Activated T-cell treated with anti-CD3 and anti-CD28 coated beads for 24 hours (primary cell): Measurements from ENCODE around the gene DCP1B.

Source experiments
- DNase-seq: peaks from one replicate; pipeline ENCODE4 v3.0.0-alpha.2; 2020; ENCODE audit warnings: low read depth

The DCP1B gene

GRCh38 chr12:2017546-2018337 is 13.5 kb upstream of the DCP1B start:
- DNase-seq = no peak

DNA sequence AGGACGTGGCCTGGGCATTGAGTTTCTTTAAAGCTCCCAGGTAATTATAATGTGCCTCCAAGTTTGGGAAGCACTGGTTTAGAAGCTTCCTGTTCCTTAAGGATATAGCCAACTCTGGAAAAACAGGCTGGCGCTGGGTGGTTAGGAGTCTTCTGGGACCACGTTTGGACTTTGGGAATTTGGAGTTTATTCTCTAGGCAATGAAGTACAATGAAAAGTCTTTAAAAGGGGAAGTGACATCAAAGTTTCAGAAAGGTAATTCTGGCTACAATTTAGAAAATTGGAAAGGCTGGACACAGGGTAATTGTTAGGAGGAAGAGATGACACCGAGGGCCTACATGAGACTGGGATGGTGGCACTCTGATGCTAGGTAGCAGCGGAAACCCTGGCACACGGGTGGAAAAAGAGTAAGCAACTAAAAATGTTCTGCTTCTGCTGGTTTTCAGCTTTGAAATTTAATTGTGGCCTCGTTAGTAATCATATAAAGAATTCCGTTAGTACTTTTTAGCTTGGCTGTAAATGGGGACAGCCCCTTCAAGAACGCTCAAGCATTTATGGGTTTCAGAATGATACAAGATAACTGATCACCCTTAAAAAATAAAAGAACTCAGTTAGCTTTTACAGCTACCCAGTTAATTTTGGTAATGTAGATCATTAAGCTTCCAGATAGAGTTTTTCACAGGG is 12.7 kb upstream of the DCP1B start:
- DNase-seq = no peak

GRCh38 chr12:2014231-2014630 is 10.0 kb upstream of the DCP1B start:
- DNase-seq = no peak

DNA sequence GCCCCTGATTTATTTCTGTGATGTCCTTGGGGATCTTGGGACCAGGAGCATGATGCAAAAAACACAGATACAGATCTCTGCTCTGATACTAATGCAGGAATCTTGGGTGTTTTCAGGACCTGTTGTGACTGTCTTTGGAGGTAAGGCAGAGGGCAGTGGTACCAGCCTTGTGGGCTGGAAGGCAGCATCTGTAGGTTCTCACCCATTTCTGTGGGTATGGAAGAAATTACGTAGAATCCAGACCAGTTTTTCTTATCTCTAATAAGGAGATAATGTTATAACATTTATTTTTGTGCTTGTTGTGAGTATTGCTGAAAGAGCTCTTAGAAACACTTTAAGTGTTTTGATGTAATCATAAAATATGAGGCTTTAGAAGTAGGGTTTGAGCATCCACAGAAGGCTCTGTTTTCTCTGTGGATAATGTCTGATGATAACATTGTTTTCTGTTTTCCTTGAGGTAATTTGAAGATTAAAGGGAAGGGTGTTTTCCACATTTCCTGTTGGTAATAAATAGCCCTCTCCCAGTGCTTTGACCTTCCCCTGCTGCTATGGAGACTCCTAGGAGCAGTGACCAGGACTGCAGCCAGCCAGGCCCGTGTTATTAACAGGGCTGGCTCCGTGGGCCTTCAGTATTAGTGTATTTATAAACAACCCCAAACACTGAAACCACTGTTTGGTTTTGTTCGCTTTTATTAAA is 9.4 kb upstream of the DCP1B start:
- no peak for DNase-seq

DNA sequence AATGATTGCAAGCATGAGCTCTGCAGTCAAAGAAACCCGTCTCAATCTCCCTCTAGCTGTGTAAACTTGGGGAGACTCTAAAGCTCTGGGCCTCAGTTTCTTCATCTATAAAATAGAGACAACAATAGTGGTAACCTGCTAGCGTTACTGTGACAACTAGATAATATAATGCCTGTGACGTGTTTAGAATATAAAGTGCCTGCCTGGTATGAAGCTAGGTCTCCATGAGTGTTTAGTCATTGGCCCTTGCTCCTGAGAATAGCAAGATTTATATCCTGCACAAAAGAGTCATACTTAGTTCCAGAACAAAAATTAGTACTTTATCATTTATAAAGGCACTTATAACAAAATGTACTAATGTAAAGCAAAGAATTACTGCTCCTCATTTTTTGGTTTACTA is 8.8 kb upstream of the DCP1B start:
- no peak for DNase-seq

GRCh38 chr12:2011643-2012607 is 7.7 kb upstream of the DCP1B start:
- DNase-seq = no peak

DNA sequence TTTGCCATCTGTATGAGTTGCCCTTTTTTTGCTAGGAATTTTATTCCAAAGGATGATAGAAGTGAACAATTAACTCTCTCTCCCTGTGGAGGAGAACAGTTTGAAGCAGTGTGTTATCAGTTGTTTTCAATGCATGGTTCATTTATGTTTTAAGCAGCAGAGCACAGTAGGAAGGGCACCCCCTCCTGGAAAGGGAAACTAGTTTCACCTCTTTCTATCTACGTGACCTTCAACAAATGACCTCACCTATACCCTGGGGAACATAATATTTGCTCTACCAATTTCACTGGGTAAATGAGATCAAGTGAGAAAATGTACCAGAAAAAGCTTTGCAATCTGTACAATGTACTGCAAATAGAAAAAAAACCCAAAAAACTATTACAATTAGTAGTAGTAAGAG is 5.4 kb upstream of the DCP1B start:
- no peak for DNase-seq

GRCh38 chr12:2008677-2009076 is 4.4 kb upstream of the DCP1B start:
- DNase-seq = no peak

DNA sequence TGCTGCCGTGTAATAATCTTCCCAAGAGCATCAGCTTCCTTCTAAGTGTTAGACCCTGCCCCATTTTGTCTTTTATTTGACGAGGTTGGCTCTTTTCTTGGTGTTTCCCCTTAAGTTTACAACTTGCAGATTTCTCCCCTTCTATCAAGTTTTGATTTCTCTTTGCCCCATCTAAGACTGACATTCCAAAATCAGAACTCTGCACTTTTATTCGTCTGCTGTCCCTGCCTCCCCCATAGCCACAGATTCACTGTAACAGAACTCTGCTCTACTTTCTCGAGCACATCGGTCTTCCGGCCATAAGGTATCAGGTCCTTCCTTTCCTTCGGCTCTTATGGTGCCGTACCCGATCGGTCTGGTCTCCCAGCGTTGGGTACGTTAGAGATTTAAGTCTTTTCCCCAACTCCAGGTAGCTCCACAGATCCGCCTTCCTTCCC is 563 bp downstream of the DCP1B start:
- no peak for DNase-seq

GRCh38 chr12:1995205-1995896 is 8.9 kb downstream of the DCP1B start:
- no peak for DNase-seq

DNA sequence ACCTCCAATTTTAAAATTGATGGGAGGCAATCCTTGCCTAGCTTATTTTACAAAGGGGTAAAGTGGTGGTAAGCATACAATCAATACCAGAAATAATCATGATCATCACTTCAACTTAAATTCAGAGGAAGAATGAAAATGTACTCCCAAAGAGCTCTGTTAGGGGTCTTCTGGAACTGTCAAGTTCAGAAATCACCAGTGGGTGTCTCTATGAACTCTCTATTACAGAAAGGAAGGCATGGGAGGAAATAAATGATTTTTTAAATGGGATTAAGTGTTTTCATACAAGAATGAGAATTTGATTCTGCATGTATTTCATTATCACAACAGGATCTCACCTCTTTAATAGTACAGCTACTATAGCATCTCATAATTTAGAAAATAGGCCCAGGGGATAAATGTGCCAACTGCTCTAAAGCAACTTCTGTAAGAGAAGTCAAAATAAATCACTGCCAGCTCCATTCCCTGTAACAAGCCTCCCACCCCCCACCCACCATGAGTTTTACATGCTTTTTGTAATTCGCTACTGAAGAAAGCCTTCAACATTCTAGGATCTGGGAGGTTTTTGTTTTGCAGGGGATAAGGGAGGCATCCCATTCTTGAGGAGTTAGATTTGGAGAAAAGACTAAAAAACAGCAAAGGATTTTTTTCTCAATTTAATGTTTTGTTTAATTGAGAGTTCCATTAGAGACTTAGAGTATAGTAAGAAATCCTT is 9.7 kb downstream of the DCP1B start:
- no peak for DNase-seq

GRCh38 chr12:1993871-1994371 is 10.3 kb downstream of the DCP1B start:
- no peak for DNase-seq

DNA sequence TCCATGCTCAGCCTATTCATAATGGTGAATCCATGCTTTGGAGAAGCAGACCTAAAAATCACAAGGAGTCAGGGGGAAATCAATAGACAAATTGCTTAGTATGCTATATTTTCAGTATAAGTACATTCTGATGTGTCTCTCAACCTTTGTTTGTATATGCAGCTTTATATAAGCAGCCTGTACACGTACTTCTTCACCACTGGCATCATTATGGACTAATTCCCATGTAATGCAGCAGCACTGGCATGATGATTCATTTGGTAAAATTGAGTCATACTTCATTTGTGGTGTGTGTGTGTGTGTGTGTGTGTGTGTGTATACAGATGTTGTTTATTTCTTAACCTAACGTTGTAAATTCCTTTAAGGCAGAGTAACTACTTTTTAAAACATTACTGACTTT is 10.9 kb downstream of the DCP1B start:
- DNase-seq = no peak

GRCh38 chr12:1992732-1993131 is 11.5 kb downstream of the DCP1B start:
- DNase-seq = no peak

GRCh38 chr12:1989111-1989510 is 15.1 kb downstream of the DCP1B start:
- no peak for DNase-seq

- DNase-seq = no peak
Observed at GRCh38 chr12:1984759-1985158, 19.5 kb downstream of the DCP1B start.

DNA sequence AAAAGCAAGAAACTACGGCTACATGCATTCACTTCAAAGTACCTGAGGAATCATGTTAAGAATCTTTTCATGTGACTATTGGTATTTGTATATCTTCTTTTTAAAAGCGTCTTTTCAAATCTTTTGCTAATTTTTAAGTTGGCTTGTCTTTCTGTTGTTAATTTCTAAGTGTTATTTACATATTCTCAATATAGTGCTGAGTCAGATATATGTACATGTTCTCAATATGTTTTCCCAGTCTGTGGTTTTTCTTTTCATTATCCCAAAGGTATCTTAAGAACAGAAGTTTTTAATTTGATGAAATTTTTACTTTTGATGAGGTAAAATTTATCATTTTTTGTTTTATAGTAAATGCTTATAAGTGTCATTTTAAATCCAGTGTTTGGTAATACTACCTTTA is 24.0 kb downstream of the DCP1B start:
- no peak for DNase-seq

DNA sequence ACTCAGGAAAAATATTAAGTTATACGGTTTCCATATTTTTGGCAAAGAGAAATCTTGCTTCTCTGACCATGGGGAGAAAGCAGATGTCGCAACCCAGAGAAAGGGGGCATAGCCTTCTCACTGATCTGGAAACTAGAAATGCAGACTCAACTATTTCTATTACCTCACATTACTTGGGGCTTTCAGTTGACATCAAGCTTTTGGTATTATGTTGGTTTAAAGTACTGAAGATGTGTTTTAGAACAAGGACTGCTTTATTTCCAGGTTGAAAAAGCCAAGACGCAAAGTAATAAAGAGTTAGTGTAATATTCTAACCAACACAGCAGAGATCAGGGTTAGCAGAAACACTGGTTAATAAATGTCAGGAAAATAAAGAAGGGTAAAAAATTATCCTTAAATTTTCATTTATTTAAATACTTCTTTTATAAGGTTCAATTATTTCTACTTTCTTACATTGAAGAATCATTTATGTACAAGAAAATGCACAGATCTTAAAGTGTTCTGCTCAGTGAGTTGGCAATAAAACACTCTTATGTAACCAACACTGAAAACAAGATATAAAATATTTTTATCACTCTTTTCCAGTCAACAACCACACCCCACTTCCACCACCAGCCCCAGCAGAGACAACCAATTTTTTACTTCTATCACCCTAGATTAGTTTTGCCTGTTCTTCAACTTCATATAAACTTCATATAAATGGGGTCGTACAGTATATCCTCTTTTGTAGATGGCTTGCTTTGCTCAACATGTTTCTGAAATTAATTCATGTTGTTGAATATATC is 26.0 kb downstream of the DCP1B start:
- DNase-seq = no peak

GRCh38 chr12:1977588-1977987 is 26.7 kb downstream of the DCP1B start:
- DNase-seq = no peak

- no peak for DNase-seq
Observed at GRCh38 chr12:1977109-1977508, 27.1 kb downstream of the DCP1B start.
